Right atrium auricular region (tissue), 2 donors: ENCODE results near the gene ADCY6. TPM values are rescaled to one million over a fixed set of nuclear protein-coding genes. Genes with fewer than 3 reads are reported as not detected.
"Not testable (repeated sequence)": the region's sequence is repeated elsewhere in the genome, so short reads cannot be mapped to it uniquely, and the experiment has no call there.

Experiments used
- DNase-seq: peaks from one replicate; pipeline ENCODE4 v3.0.0-alpha.2; 2019; ENCODE audit warnings: low spot score
- H3K27ac ChIP-seq, 2 donors: fragments of 200-600 bp; sonication (generic); 1 replicate in 1 of 2; 2 replicates in 1 of 2; pipeline ENCODE4 v1.5.1; 2016 to 2019
- H3K27me3 ChIP-seq, 2 donors: fragments of 200-600 bp; sonication (generic); one replicate each; pipeline versions ENCODE4 v1.5.1 to v1.6.0; 2017 to 2019
- H3K36me3 ChIP-seq: fragments of 200-600 bp; sonication (generic); one replicate; pipeline ENCODE4 v1.5.1; 2016
- H3K4me1 ChIP-seq, 2 donors: fragments of 200-600 bp; sonication (generic); one replicate each; pipeline versions ENCODE4 v1.5.1 to v1.6.0; 2017 to 2019
- H3K4me3 ChIP-seq, 2 donors: fragments of 200-600 bp; sonication (generic); 1 replicate in 1 of 2; 2 replicates in 1 of 2; pipeline ENCODE4 v1.5.1; 2017 to 2019; ENCODE audit warnings: mild to moderate bottlenecking in 1 of 2, moderate library complexity in 1 of 2
- H3K9me3 ChIP-seq, 2 donors: fragments of 200-600 bp; sonication (generic); one replicate each; pipeline ENCODE4 v1.5.1; 2019
- CTCF ChIP-seq, 2 donors: fragments of 200-600 bp; sonication (generic); IDR thresholded peaks; one replicate each; pipeline ENCODE4 v1.5.1; 2019; ENCODE audit warnings: antibody characterized with exemption in 2 of 2
- microRNA-seq, 2 donors: library from miRNA; unstranded; fragments of <30 nt; microRNA quantifications; one replicate each; pipeline ENCODE4, GENCODE V29; 2016 to 2017; ENCODE audit warnings: borderline number of aligned reads in 2 of 2, borderline replicate concordance in 1 of 2
- total RNA-seq, 2 donors: library from RNA; depleted of rRNA; stranded (reverse); fragments of >200 nt; gene quantifications; one replicate each; pipeline ENCODE4 v1.1.0, GENCODE V29; 2016

Gene ADCY6
- total RNA-seq, 2 donors from 2014 or later: 76.4 to 81.6 TPM

DNA sequence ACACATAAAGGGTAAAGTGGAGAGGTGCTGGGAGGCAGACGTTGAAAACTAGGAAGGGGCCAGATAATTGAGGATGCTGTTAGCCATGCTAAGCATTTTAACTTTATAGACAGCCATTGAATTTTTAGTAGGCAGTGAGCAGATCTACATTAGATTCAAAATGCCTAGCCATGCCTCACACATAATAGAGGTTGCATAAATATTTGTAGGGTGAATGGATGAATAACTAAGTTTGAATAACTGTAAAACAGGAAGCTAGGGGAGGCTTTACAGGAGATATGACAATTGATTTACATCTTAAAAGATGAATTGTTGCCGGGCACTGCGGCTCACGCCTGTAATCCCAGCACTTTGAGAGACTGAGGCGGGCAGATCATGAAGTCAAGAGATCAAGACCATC lies 60.1 kb downstream of the ADCY6 start:
- no peak for TF ChIP-seq CTCF (IDR thresholded peaks at IDR 0.05)
- no peaks in the 10 kb centered on the region for H3K4me1 ChIP-seq
- no peaks in the 10 kb centered on the region for H3K9me3 ChIP-seq
- no peak overlapping the region for H3K27ac ChIP-seq
- H3K36me3 ChIP-seq: no peaks in the 10 kb centered on the region
- H3K4me3 ChIP-seq: no peak overlapping the region
- no peak for DNase-seq
- no peaks in the 10 kb centered on the region for H3K27me3 ChIP-seq

- not testable (repeated sequence) for H3K36me3 ChIP-seq, H3K4me3 ChIP-seq, H3K27me3 ChIP-seq, DNase-seq, H3K4me1 ChIP-seq, H3K27ac ChIP-seq
- H3K9me3 ChIP-seq: peaks cover 0 to 12% of the 10 kb centered on the region in 2 donors
Measured at GRCh38 chr12:48720737-48721136, 68.2 kb downstream of the ADCY6 start.

DNA sequence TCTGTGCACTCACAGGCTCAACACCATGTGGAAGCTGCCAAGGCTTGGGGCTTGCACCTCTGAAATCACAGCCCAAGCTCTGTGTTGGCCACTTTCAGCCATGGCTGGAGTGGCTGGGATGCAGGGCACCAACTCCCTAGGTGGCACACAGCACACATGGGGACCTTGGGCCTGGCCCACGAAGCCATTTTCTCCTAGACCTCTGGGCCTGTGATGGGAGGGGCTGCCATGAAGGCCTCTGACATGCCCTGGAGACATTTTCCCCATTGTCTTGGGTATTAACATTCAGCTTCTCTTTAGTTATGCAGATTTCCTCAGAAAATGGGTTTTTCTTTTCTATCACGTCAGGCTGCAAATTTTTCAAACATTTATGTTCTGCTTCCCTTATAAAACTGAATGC lies 68.7 kb downstream of the ADCY6 start:
- H3K4me3 ChIP-seq, H3K36me3 ChIP-seq, H3K27ac ChIP-seq, DNase-seq, H3K27me3 ChIP-seq: not testable (repeated sequence)
- Histone ChIP-seq H3K4me1 (peaks cover 0 to 14% of the 10 kb centered on the region in 2 donors), H3K9me3 (peaks cover 0 to 12% of the 10 kb centered on the region in 2 donors)

- H3K27ac ChIP-seq, H3K36me3 ChIP-seq, DNase-seq, H3K4me3 ChIP-seq, H3K27me3 ChIP-seq: not testable (repeated sequence)
- peaks cover 0 to 26% of the 10 kb centered on the region in 2 donors for H3K4me1 ChIP-seq
- H3K9me3 ChIP-seq: peaks cover 0 to 12% of the 10 kb centered on the region in 2 donors
Measured at GRCh38 chr12:48719002-48719401, 69.9 kb downstream of the ADCY6 start.

GRCh38 chr12:48717252-48717695 lies 71.6 kb downstream of the ADCY6 start:
- Histone ChIP-seq H3K27ac (peak overlapping the region; percentile 96), H3K4me3 (peak overlapping the region; percentile 84 to 86), H3K36me3 (peaks cover 17% of the 10 kb centered on the region), H3K9me3 (peaks cover 0 to 12% of the 10 kb centered on the region in 2 donors), H3K27me3 (no peaks in the 10 kb centered on the region), H3K4me1 (peaks cover 0 to 32% of the 10 kb centered on the region in 2 donors)
- no peak for TF ChIP-seq CTCF (IDR thresholded peaks at IDR 0.05)
- DNase-seq: peak; percentile 1

GRCh38 chr12:48716493-48717251 lies 72.2 kb downstream of the ADCY6 start, which contains the start of gene CCNT1:
TSS of gene CCNT1 (minus strand) at chr12:48716707. CDS start at chr12:48716675, 32 bp downstream.
- peaks cover 22% of the 10 kb centered on the region for H3K36me3 ChIP-seq
- peaks cover 0 to 32% of the 10 kb centered on the region in 2 donors for H3K4me1 ChIP-seq
- peak within 1 kb of the TSS; percentile 84 to 86 for H3K4me3 ChIP-seq
- H3K27ac ChIP-seq: peak within 1 kb of the TSS; percentile 96
- peak; percentile 100 for DNase-seq
- peak in 1 of 2 donors; percentile 37 for TF ChIP-seq CTCF (IDR thresholded peaks at IDR 0.05)
- H3K27me3 ChIP-seq: no peaks in the 10 kb centered on the region
- peaks cover 0 to 12% of the 10 kb centered on the region in 2 donors for H3K9me3 ChIP-seq

Small RNA genes within 50 kb of the gene (microRNA-seq; reads per million reads assigned to microRNA genes)
- gene MIR4701: 0 reads per million in 2 donors

Other genes with a start within 250 kb of the ADCY6 start
- gene LALBA, start 219.0 kb downstream of the ADCY6 start, total RNA-seq: not detected
- 10 to 100 TPM; 17.4 to 38.4 TPM for gene KANSL2, start 106.9 kb downstream of the ADCY6 start, total RNA-seq
- 10 to 100 TPM; 12.5 to 16.2 TPM for gene CCNT1, start 72.4 kb downstream of the ADCY6 start, total RNA-seq
- gene CACNB3, start 29.4 kb upstream of the ADCY6 start, total RNA-seq: 1 to 10 TPM; 6.1 to 7.0 TPM
- 10 to 100 TPM; 28.3 to 34.2 TPM for gene DDX23, start 63.1 kb upstream of the ADCY6 start, total RNA-seq
- gene RND1, start 76.8 kb upstream of the ADCY6 start, total RNA-seq: under 1 TPM in 1 of 2 donors, not detected in 1; 0.70 TPM
- gene FKBP11, start 136.4 kb upstream of the ADCY6 start, total RNA-seq: 10 to 100 TPM in 1 of 2 donors, 1 to 10 TPM in 1; 9.1 to 10.2 TPM
- 10 to 100 TPM; 35.5 to 48.8 TPM for gene ARF3, start 168.4 kb upstream of the ADCY6 start, total RNA-seq
- gene WNT10B, start 182.6 kb upstream of the ADCY6 start, total RNA-seq: under 1 TPM in 1 of 2 donors, not detected in 1; 0.74 TPM
- not detected for gene WNT1, start 189.2 kb upstream of the ADCY6 start, total RNA-seq
- under 1 TPM; 0.44 to 0.67 TPM for gene DDN, start 210.3 kb upstream of the ADCY6 start, total RNA-seq
- 10 to 100 TPM; 68.5 to 74.8 TPM for gene PRKAG1, start 229.7 kb upstream of the ADCY6 start, total RNA-seq